ENCODE results near the gene OR2C1.
A peak's percentile ranks its signal among the peaks of the same experiment; 100 is the strongest.

DNA sequence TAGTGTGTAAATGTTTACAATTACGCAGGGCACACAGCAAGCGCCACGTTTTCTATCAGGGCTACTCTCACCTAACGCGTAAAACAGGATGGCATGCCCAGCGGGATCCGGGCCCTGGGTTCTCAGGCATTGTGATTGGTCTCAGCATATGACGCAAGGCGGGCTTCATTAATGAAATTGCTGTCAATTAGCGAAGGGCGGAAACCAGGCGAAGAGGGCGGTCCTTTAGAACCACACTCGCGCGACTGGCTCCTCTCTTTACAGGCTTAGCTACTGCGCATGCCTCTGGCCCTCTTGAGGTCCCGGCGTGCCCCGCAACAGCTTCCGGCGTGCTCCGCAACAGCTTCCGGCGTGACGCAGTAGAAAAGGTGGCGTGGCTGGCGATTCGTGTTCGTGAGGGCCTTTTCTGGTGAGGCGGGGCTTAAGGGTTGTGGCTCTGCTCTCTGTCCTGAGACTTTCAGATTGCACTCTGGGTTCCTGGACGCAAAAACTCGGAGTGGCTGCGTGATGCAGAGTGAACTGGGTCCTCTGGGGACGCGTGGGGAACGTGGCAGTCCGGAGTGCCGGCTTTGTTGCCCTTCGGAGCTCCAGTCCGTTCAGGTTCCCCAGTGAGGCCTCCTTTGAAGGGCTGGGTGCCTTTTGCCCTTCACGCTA lies 9.2 kb downstream of the OR2C1 start:
- TF ChIP-seq POLR2A (IDR thresholded peaks at IDR 0.05) (peak in 1 of 4 donors; percentile 37), CTCF (IDR thresholded peaks at IDR 0.05) (no peak)
